HG03045 (cell line): ENCODE results near the gene PLEKHH1.

Experiments used
- ATAC-seq: cut with Tn5 transposase; IDR thresholded peaks from one replicate; pipeline ENCODE4 v1.9.1; 2021; ENCODE audit warnings: mild to moderate bottlenecking, moderate library complexity; ENCODE audit not compliant: unreplicated experiment

Gene PLEKHH1

GRCh38 chr14:67508956-67509355, 24.1 kb upstream of the PLEKHH1 start:
- no peak for ATAC-seq

DNA sequence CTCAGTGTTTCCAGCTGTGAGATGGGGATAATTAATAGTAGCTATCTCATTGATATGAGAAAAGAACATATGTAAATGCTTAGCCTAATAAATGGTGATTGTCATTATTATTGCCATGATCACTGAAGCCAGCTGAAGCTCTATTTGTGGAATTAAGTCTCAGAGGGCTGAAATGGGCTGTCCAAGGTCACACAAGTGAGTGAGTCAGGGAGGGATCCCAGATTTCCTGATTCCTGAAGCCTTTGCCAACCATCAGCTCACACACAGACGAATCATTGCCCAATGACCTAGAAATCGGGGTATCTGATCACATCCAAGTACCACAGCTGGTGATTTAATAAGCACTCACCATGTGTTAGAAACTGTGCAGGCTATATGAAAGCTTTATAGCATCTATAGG, 23.0 kb upstream of the PLEKHH1 start:
- ATAC-seq: no peak

- no peak for ATAC-seq
Measured at GRCh38 chr14:67510836-67511235, 22.3 kb upstream of the PLEKHH1 start.

DNA sequence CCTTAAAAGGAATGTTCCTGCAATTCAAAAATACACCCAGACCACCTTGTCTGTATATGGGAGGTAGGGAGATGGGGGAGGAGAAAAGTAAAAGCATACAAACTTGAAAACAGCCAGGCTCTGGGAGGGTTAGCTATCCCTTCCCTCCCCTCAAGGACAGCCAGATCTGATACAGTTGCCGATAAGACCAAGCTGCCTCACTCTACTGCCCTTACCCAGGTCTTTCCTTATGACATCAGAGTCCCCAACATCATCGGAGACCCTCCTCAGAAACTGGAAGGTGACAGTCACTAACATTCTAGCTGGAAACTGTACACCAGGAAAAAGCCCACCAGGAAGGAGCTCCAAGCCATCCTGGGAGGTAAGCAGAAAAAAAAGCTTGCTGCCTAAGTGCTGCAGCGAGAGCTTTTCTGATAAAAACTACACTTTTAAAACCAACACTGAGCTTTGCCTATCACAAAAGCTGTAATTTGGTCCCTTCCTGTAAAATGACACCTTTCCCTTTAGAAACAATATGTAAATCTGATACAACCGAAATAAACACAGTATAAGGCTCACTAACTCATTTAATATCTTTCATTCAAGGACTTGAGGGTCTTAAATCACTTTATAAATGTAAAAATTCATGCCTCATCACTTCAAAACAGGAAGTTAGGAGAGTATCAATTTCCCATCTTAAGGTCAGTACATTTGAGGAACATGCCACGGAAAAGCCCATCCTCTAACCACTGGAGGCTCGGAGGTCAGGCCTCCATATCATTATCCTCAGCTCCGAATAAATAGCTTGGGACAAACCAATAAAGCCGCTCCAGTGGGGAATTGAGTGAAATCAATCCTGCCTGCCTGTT, 20.4 kb upstream of the PLEKHH1 start:
- no peak for ATAC-seq

GRCh38 chr14:67513631-67514108, 19.4 kb upstream of the PLEKHH1 start:
- no peak for ATAC-seq

GRCh38 chr14:67514203-67514607, 18.9 kb upstream of the PLEKHH1 start:
- ATAC-seq: no peak

DNA sequence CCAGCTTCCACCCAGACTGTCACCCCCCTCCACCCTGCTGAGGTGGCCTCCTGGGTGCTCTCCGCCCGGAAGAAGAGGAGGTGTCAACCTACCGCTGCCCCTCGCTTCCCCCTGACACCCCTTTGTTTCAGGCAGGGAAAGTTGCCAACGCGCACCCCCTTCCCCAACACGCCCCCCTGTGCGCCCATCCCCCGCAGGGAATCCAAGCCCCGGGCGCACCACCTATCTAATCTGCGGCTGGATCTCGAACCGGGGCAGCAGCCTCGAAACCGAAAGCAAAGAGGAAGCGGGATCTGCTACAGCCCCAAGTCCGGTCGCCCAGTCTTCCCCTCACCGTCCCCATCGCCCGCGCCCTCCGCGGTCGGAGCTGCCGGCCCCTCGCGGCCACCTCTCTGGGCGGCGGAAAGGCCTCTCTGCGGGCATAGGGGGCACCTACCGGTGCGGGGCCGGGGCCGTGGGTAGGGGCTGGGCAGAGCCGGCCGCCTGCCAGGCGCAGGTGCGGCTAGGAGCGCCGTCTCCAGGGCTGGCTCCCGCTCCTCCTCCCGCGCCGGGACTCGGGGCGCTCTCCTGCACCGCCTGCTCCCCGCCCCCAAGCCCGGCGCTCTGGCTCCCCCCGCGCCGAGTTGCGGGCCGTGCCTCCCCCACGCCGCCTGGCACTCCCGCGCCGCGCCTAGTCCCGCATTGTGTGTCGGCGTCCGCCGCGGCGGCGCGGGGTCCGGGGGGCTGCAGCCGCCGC, 18.3 kb upstream of the PLEKHH1 start:
- ATAC-seq: no peak

- ATAC-seq: no peak
Measured at GRCh38 chr14:67515386-67516079, 17.6 kb upstream of the PLEKHH1 start.

DNA sequence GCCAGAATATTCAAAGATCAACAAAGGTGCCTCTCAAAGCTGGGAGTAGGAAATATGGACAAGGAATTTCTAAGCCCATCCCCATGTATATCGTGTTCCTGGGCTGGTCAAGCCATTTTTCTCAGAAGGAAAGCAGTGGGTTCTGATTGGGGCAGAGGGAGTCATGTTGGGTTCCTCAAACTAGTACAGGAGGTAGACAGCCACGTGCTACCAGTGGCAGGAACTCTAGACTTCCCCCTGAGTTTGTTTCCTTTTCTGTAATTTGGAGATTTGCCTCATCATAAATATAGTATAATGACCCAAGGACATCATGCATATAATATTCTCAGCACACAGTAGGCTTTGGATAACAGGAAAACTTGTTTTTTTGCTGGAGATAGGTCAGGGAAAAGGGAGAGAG, 16.4 kb upstream of the PLEKHH1 start:
- ATAC-seq: no peak

DNA sequence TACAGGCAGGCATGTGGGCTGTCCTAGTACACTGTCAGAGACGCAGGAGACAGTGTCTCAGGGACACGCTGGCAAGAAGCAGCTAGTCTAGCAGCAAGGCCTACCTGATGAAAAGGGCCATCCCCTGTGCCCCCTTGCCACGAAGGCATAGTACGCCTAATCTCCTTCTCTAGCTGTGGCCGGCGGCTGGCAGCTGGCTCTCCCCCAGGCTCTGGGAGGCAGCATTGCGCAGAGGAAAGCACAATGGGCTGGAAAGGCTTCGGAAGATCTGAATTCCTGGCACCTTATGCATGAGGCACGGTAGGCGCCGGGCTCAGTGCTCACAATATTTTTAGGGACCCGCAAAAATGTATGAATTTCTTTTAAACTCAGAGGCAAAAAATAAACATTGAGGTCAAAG, 16.0 kb upstream of the PLEKHH1 start:
- no peak for ATAC-seq

- no peak for ATAC-seq
Measured at GRCh38 chr14:67519406-67519805, 13.7 kb upstream of the PLEKHH1 start.

DNA sequence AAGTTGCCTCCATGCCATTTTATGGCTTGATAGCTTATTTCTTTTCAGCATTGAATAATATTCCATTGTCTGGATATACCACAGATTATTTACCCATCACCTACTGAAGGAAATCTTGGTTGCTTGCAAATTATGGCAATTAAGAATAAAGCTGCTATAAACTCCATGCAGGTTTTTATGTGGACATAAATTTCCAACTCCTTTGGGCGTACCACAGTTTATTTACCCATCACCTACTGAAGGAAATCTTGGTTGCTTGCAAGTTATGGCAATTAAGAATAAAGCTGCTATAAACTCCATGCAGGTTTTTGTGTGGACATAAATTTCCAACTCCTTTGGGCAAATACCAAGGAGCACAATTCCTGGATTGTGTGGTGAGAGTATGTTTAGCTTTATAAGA, 12.6 kb upstream of the PLEKHH1 start:
- no peak for ATAC-seq

DNA sequence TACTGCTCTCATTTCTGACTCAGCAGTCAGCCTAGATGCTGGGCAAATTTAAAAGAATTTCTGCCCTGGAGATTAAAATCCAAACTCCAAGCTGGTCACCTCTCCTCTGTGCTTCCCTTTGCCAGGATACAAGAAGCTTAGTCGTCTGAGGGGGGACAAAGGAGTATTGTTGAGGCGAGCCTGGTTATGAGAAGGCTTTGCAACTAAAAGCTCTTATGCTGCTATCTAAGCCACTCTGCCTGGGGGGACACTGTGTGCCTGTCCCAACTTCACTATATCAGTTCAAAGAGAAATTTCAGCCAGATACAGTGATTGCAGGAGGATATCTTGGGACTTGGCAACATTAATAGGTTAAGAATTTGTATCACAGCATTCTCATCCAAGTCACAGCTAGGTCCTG, 10.8 kb upstream of the PLEKHH1 start:
- no peak for ATAC-seq

DNA sequence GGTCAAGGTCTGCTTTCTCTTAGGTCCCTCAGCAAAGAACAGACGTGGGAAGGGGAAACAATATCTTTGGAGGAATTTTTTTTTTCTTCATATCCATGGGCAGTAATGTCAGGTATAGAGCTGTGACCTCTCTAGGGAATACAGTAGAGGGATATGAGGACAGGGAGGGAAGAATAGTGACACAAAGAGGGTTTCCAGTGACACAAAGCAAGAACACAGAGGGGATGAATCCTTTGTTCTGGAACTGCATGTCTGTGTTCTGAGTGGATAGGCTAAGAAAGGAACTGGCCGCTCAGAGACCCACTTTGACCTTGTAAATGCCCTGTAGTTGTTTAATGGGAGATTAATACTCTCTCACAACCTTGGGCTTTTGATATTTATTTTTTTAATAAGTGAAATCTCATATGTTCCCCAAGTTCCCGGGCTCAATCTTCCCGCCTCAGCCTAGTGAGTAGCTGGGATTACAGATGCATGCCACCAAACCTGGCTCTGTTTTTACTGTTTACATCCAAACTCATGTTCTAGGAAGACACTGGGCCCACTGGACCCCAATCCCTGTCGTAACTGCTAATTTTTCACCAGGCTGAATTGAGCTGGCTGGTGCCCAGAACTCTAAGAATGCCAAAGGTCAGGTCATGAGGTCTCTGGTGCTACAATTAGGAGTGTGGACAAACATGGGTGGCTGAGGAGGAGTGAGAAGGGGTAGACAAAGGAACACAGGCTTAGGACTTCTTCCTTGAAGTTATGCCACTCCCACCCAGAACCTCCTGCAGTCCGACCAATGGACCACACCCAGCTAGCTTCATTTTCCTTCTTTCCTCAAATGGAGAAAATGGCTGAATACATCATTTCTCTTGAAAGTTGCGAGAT, 9.1 kb upstream of the PLEKHH1 start:
- ATAC-seq: no peak

GRCh38 chr14:67524634-67524963, 8.5 kb upstream of the PLEKHH1 start:
- ATAC-seq: no peak

GRCh38 chr14:67525389-67525788, 7.7 kb upstream of the PLEKHH1 start:
- ATAC-seq: no peak

GRCh38 chr14:67526181-67526580, 6.9 kb upstream of the PLEKHH1 start:
- no peak for ATAC-seq

- ATAC-seq: no peak
Measured at GRCh38 chr14:67526676-67527459, 6.2 kb upstream of the PLEKHH1 start.

GRCh38 chr14:67527756-67528155, 5.3 kb upstream of the PLEKHH1 start:
- ATAC-seq: no peak

GRCh38 chr14:67528276-67528675, 4.8 kb upstream of the PLEKHH1 start:
- ATAC-seq: no peak
